K562 (cell line): ENCODE data around the gene SLC7A6. TPM values are rescaled to one million over a fixed set of nuclear protein-coding genes. Genes with fewer than 3 reads are reported as not detected.
A peak's percentile ranks its signal among the peaks of the same experiment; 100 is the strongest.

ENCODE experiments used
- BACH1 ChIP-seq: fragments of 200-800 bp; sonication (Bioruptor generic); IDR thresholded peaks from 2 replicates; pipeline ENCODE4 v1.6.1; 2016; ENCODE audit warnings: missing genetic modification characterization, missing compliant biosample characterization
- CBFA2T3 ChIP-seq: fragments of 450-650 bp; IDR thresholded peaks from 2 replicates; pipeline ENCODE4 v1.6.1; 2017
- CEBPB ChIP-seq: fragments of 450-650 bp; IDR thresholded peaks from 2 replicates; pipeline ENCODE4 v1.6.1; 2016; ENCODE audit warnings: missing genetic modification characterization, missing compliant biosample characterization
- CHD2 ChIP-seq: IDR thresholded peaks from 2 replicates; pipeline ENCODE4 v1.6.1; 2011; ENCODE audit warnings: low read depth, low read length
- DACH1 ChIP-seq: fragments of 450-650 bp; IDR thresholded peaks from 2 replicates; pipeline ENCODE4 v1.6.1; 2018; ENCODE audit not compliant: partially characterized antibody
- EWSR1 ChIP-seq: fragments of 450-650 bp; IDR thresholded peaks from 2 replicates; pipeline ENCODE4 v1.6.1; 2018; ENCODE audit warnings: borderline replicate concordance, mild to moderate bottlenecking, low read depth, moderate library complexity; ENCODE audit not compliant: partially characterized antibody
- GATAD2A ChIP-seq: fragments of 450-650 bp; IDR thresholded peaks from 2 replicates; pipeline ENCODE4 v1.6.1; 2017
- HDAC1 ChIP-seq, 2 experiments: fragments of 450-650 bp; IDR thresholded peaks; 2 replicates each; pipeline ENCODE4 v1.6.1; 2016 to 2017; ENCODE audit warnings: inconsistent platforms in 1 of 2, mild to moderate bottlenecking in 1 of 2, moderate library complexity in 1 of 2
- HDGF ChIP-seq: fragments of 450-650 bp; IDR thresholded peaks from 2 replicates; pipeline ENCODE4 v1.6.1; 2016
- HNRNPK ChIP-seq: fragments of 200-400 bp; formaldehyde crosslinking; IDR thresholded peaks from one replicate; pipeline ENCODE4 v1.6.1; 2018; ENCODE audit warnings: mild to moderate bottlenecking, low read depth, low read length; ENCODE audit not compliant: poor library complexity, severe bottlenecking
- LARP7 ChIP-seq: fragments of 450-650 bp; IDR thresholded peaks from 2 replicates; pipeline ENCODE4 v1.6.1; 2016
- MBD2 ChIP-seq: sonication (generic); IDR thresholded peaks from 2 replicates; pipeline ENCODE4 v1.6.1; 2016; ENCODE audit warnings: low read depth, borderline replicate concordance
- MED1 ChIP-seq: sonication (generic); formaldehyde crosslinking; IDR thresholded peaks from 2 replicates; pipeline ENCODE4 v1.8.1; 2023; ENCODE audit warnings: missing genetic modification reagents, borderline replicate concordance
- MTA3 ChIP-seq: fragments of 450-650 bp; formaldehyde crosslinking; IDR thresholded peaks from 2 replicates; pipeline ENCODE4 v1.6.1; 2017; ENCODE audit warnings: mild to moderate bottlenecking, borderline replicate concordance
- PHB ChIP-seq: fragments of 250-450 bp; sonication (Bioruptor Pico); IDR thresholded peaks from 2 replicates; pipeline ENCODE4 v1.5.0; 2021
- SAP30 ChIP-seq: fragments of 200-600 bp; sonication (generic); IDR thresholded peaks from 2 replicates; pipeline ENCODE4 v1.6.1; 2012; ENCODE audit warnings: borderline replicate concordance, low read depth, mild to moderate bottlenecking, moderate library complexity, low read length, control low read depth, inconsistent platforms; ENCODE audit not compliant: insufficient read depth, poor library complexity, severe bottlenecking
- TAF15 ChIP-seq: fragments of 200-400 bp; formaldehyde crosslinking; IDR thresholded peaks from 2 replicates; pipeline ENCODE4 v1.6.1; 2017; ENCODE audit warnings: mild to moderate bottlenecking, low read depth, low read length, moderate library complexity
- TCF7L2 ChIP-seq: fragments of 150-350 bp; IDR thresholded peaks from 2 replicates; pipeline ENCODE4 v1.6.1; 2016; ENCODE audit warnings: low read depth, mild to moderate bottlenecking, low read length, moderate library complexity
- U2AF2 ChIP-seq: fragments of 200-400 bp; formaldehyde crosslinking; optimal IDR thresholded peaks from 2 replicates; pipeline ENCODE3; 2017; ENCODE audit warnings: low read depth, mild to moderate bottlenecking, low read length
- YY1 ChIP-seq, 3 experiments: IDR thresholded peaks; 2 replicates each; pipeline ENCODE4 v1.6.1; 2011; ENCODE audit warnings: low read length in 2 of 3, mild to moderate bottlenecking in 2 of 3, moderate library complexity in 2 of 3, borderline replicate concordance in 1 of 3, control low read depth in 1 of 3, low read depth in 1 of 3; ENCODE audit not compliant: insufficient read depth in 3 of 3, insufficient replicate concordance in 2 of 3, control insufficient read depth in 1 of 3, insufficient read length in 1 of 3; ENCODE audit errors: extremely low read depth in 1 of 3
- ZNF79 ChIP-seq: fragments of 250-450 bp; sonication (Bioruptor Pico); IDR thresholded peaks from 2 replicates; pipeline ENCODE4 v1.4.0; 2020; ENCODE audit warnings: low read depth, mild to moderate bottlenecking, moderate library complexity
- polyA plus RNA-seq, 8 experiments: library from polyadenylated mRNA; depleted of rRNA in 4 of 8; stranded (reverse) in 5 of 8; unstranded in 3 of 8; fragments of >200 nt; fragmentation: Nextera tagmentation in 2 of 8; fragmentation: Illumina TruSeq in 1 of 8; extraction: Ambion mirVana in 2 of 8; extraction: Trizol in 1 of 8; gene quantifications; 2 replicates each; pipeline versions ENCODE4 v1.2.1 to v1.2.3, GENCODE V29; 2011 to 2014; ENCODE audit warnings: inconsistent platforms in 1 of 8, missing spikeins in 1 of 8
- total RNA-seq, 7 experiments: library from RNA; depleted of rRNA in 6 of 7; stranded (reverse); fragments of >200 nt in 6 of 7; fragmentation: Illumina TruSeq in 2 of 7; extraction: Trizol in 2 of 7; gene quantifications; 2 replicates each; pipeline versions ENCODE4 v1.2.1 to v1.2.3, GENCODE V29; 2011 to 2021; ENCODE audit warnings: low replicate concordance in 1 of 7
- TF ChIP-seq, protein P1 (sequence below): fragments of 450-650 bp; IDR thresholded peaks from 2 replicates; pipeline ENCODE4 v1.6.1; 2016; ENCODE audit warnings: missing biosample characterization, missing genetic modification characterization
- TF ChIP-seq, protein P2 (sequence below): fragments of 250-450 bp; sonication (Bioruptor Pico); IDR thresholded peaks from 2 replicates; pipeline ENCODE4 v1.5.1; 2021; ENCODE audit warnings: mild to moderate bottlenecking
- TF ChIP-seq, protein P3 (sequence below): sonication (generic); formaldehyde crosslinking; IDR thresholded peaks from 2 replicates; pipeline ENCODE4 v1.8.0; 2022; ENCODE audit warnings: missing genetic modification reagents, mild to moderate bottlenecking, moderate library complexity, borderline replicate concordance
- TF ChIP-seq, protein P4 (sequence below): fragments of 450-650 bp; IDR thresholded peaks from 2 replicates; pipeline ENCODE4 v1.7.0; 2016; ENCODE audit warnings: borderline replicate concordance

SLC7A6 gene
- total and polyA plus RNA-seq, 9 of the 15 experiments (the other 6 are each of a cell fraction or from before 2014, with no cell fraction given), result 12.6 to 60.1 (median 29.8) TPM

DNA sequence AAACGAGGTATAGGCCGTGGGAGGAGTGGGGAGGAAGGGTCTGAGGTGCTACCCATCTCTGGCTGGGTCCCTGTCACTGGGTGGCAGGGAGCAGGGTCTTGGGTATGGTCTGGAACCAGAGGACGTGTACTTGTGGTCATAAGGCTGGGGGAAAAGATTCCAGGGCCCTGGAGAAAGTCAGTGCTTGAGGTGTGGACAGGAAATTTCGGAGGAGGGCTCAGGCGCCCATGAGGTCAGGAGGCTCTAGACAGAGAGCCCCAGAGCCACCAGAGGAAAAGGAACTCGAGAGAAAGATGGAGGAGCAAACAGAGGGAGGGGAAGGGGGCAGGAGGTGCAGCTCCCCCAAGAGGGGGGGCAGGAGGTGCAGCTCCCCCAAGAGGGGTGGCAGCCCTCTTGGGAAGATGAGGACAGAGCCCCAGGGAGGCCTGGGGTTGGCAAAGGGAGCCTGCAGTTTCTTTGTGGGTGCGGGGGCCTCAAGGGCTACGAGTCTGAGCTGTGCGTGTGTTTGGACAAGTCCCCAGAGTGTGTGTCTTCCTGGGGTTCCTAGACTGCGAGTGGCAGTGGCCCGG lies 683 bp upstream of the SLC7A6 start (continued):
- TF ChIP-seq, protein P1, sequence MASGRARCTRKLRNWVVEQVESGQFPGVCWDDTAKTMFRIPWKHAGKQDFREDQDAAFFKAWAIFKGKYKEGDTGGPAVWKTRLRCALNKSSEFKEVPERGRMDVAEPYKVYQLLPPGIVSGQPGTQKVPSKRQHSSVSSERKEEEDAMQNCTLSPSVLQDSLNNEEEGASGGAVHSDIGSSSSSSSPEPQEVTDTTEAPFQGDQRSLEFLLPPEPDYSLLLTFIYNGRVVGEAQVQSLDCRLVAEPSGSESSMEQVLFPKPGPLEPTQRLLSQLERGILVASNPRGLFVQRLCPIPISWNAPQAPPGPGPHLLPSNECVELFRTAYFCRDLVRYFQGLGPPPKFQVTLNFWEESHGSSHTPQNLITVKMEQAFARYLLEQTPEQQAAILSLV, result no peak
- TF ChIP-seq DACH1 (no peak), MTA3 (no peak), BACH1 (tag) (no peak), ZNF79 (CRISPR knock-in tag) (no peak), PHB (CRISPR knock-in tag) (no peak), MBD2 (no peak), MED1 (CRISPR knock-in tag) (no peak), HDAC1 (IDR thresholded peaks at IDR 0.05) (no peak), CEBPB (no peak), CHD2 (no peak), U2AF2 (no peak), SAP30 (no peak), CBFA2T3 (no peak), HDGF (0 out of 2 replicates have a peak, but pooled peaks have one; percentile 40), TAF15 (0 out of 2 replicates have a peak, but pooled peaks have one; percentile 44), GATAD2A (no peak), LARP7 (peak; percentile 9; the same call in 1 of the 2 replicates), EWSR1 (no peak), TCF7L2 (no peak), YY1 (IDR thresholded peaks at IDR 0.05; ENCODE audit: borderline replicate concordance in 1 of 3, control insufficient read depth in 1 of 3, extremely low read depth in 1 of 3, insufficient read depth in 3 of 3, insufficient read length in 1 of 3, insufficient replicate concordance in 2 of 3, low read depth in 1 of 3, low read length in 2 of 3) (peak in 1 of 3 experiments; percentile 5), HNRNPK (no peak)
- TF ChIP-seq, protein P2, sequence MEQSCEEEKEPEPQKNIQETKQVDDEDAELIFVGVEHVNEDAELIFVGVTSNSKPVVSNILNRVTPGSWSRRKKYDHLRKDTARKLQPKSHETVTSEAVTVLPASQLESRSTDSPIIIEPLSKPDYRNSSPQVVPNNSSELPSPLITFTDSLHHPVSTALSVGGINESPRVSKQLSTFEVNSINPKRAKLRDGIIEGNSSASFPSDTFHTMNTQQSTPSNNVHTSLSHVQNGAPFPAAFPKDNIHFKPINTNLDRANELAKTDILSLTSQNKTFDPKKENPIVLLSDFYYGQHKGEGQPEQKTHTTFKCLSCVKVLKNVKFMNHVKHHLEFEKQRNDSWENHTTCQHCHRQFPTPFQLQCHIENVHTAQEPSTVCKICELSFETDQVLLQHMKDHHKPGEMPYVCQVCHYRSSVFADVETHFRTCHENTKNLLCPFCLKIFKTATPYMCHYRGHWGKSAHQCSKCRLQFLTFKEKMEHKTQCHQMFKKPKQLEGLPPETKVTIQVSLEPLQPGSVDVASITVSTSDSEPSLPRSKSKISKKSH, result no peak
- TF ChIP-seq, protein P3, sequence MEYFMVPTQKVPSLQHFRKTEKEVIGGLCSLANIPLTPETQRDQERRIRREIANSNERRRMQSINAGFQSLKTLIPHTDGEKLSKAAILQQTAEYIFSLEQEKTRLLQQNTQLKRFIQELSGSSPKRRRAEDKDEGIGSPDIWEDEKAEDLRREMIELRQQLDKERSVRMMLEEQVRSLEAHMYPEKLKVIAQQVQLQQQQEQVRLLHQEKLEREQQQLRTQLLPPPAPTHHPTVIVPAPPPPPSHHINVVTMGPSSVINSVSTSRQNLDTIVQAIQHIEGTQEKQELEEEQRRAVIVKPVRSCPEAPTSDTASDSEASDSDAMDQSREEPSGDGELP (CRISPR knock-in tag), result no peak
- TF ChIP-seq, protein P4, sequence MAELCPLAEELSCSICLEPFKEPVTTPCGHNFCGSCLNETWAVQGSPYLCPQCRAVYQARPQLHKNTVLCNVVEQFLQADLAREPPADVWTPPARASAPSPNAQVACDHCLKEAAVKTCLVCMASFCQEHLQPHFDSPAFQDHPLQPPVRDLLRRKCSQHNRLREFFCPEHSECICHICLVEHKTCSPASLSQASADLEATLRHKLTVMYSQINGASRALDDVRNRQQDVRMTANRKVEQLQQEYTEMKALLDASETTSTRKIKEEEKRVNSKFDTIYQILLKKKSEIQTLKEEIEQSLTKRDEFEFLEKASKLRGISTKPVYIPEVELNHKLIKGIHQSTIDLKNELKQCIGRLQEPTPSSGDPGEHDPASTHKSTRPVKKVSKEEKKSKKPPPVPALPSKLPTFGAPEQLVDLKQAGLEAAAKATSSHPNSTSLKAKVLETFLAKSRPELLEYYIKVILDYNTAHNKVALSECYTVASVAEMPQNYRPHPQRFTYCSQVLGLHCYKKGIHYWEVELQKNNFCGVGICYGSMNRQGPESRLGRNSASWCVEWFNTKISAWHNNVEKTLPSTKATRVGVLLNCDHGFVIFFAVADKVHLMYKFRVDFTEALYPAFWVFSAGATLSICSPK, result no peak
